HG03558 (cell line): ENCODE measurements around the gene ELSPBP1.
"Not testable (repeated sequence)": the region's sequence is repeated elsewhere in the genome, so short reads cannot be mapped to it uniquely, and the experiment has no call there.

ENCODE experiments used
- ATAC-seq: cut with Tn5 transposase; IDR thresholded peaks from one replicate; pipeline ENCODE4 v1.9.1; 2021; ENCODE audit warnings: moderate number of reproducible peaks; ENCODE audit not compliant: unreplicated experiment; ENCODE audit errors: extremely low read depth

ELSPBP1 gene

DNA sequence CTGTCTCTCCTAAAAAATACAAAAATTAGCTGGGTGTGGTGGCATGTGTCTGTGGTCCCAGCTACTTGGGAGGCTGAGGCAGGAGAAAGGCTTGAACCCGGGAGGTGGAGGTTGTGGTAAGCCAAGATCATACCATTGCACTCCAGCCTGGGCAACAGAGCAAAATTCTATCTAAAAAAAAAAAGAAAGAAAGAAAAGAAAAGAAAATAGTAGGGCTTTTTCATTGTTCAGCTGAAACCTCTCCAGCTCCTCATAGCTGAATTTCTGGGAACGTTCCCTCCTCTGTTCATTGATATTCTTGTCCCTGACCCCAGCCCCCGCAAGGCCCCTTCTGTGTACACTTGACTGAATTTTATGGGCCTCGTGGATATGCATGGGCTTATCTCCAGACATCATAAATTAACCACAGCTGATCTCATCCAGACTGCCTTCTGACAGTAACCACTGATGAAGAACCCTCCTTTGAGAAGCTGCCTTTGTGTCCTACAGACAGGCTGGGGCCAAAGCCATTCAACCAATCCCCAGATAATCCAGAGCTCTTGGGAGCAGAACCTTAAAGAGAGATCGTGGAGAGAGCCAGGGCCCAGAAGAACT lies at the start of gene ELSPBP1:
ELSPBP1 (plus strand) TSS at position 424 of the 594 bp plus-strand sequence. CDS start 14,036 bp downstream, outside the sequence.
- no peak for ATAC-seq

DNA sequence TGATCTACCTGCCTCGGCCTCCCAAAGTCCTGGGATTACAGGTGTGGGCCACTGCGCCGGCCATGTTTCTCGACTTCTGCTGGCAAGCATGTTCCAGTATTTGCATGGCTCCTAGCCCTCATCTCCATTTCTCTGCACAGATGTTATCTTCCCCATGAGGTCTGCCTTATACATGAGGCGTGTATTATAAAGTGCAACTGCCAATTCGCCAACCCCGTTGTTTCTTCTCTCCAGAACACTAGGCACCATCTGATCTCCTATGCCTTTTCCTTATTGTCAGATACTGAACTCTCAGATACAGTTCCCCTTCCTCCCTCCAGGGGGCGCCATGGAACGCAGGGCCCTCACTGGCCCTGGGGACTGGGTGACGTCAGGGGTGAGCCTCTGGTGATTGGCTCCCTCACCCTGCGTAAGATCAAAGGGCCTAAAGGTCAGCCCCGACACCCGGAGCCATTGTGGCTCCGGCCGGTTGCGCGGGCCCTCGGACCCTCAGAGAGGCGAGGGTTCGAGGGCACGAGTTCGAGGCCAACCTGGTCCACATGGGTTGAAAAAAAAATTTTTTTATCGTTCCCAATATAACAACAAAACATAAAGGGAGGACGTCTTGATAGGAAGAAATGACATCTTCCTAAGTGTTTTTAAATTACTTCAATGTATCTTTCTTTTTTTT lies 44.4 kb upstream of the ELSPBP1 start:
- ATAC-seq = not testable (repeated sequence)

DNA sequence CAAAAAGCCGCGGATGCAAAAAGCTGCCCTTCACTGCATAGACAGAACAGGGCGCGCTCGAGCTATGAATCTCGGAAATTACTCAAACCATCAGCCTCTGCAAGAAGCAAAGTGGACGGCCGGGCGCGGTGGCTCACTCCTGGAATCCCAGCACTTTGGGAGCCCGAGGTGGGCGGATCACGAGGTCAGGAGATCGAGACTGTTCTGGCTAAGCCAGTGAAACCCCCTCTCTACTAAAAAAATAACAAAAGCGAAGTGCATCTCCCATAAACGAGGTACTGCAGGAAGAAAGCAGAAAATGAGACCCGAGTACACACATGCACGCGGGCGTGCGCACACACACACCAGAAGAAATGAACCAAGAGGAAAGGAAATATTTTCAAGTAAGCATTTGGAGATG lies 42.3 kb upstream of the ELSPBP1 start:
- ATAC-seq = not testable (repeated sequence)

- ATAC-seq = not testable (repeated sequence)
Observed at GRCh38 chr19:47955936-47956335, 38.5 kb upstream of the ELSPBP1 start.

GRCh38 chr19:47973529-47973928 lies 20.9 kb upstream of the ELSPBP1 start:
- no peak for ATAC-seq

DNA sequence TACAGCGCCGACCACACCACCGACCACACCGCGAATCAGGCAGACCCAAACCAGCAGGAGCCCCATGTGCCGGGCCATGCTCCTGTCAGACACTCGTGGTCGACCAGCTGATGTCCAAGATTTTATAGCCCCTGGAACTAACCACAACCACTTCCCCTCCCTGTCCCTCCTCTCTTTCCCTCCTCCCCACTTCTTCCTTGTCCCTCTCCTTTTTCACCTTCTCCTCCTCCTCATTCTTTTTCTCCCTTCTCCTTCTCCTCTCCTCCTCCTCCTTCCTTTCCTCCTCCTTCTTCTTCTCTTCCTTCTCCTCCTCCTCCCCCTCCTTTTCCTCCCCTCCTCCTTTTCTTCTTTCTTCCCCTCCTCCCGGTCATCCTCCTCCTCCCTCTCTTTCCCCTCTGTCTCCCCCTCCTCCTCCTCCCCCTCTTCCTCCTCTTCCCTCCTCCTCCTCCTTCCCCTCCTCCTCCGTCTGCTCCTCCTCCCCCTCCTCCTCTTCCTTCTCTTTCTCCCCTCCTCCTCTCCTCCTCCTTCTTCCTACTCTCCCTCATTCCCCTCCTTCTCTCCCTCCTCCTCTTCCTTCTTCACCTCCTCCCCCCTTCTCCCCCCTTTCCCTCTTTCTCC lies 3.1 kb upstream of the ELSPBP1 start:
- no peak for ATAC-seq

DNA sequence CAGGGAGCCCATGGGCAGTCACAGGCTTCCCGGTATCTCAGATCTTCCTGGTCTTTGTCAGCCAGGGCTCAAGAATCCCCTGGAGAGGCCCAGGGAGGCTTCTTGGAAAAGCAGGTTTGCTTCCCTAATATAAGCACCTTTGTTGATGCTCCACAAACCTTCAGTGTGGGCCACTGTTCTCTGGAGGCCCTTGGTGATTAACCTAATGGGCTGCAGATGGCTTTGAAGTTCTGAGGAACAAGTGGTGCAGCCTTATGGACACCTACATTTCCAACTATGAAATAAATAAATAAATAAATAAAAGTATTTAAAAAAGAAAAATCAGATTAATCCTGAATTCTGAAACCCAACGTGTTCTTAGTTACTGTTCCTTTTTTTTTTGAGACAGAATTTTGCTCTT lies 2.4 kb upstream of the ELSPBP1 start, which contains the start of gene BSPH1:
BSPH1 (minus strand) TSS at position 101 of the 400 bp plus-strand sequence; CDS start at position 12, 89 bp downstream.
- ATAC-seq = no peak

GRCh38 chr19:47996230-47996727 lies 1.8 kb downstream of the ELSPBP1 start:
- no peak for ATAC-seq

DNA sequence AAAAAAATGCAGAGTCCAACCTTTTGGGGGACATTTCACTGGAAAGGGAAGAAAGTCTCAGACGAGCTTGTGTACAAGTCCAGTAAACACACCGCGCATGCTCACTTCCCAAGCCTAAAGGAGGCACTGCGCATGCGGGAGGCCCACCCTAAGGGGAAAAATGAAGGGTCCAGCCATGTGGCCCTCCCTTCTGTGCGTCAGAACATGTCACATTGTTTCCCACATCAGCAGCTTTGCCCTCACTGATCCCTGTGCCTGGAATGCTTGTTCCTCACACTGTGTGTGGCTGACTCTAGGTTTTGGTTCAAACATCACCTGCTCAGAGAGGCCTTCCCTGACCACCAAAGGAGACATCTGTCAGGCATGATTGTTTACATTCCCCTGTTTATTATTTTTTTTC lies 4.4 kb downstream of the ELSPBP1 start:
- no peak for ATAC-seq

GRCh38 chr19:48000846-48001245 lies 6.4 kb downstream of the ELSPBP1 start:
- no peak for ATAC-seq

GRCh38 chr19:48004236-48004635 lies 9.8 kb downstream of the ELSPBP1 start:
- ATAC-seq = no peak

DNA sequence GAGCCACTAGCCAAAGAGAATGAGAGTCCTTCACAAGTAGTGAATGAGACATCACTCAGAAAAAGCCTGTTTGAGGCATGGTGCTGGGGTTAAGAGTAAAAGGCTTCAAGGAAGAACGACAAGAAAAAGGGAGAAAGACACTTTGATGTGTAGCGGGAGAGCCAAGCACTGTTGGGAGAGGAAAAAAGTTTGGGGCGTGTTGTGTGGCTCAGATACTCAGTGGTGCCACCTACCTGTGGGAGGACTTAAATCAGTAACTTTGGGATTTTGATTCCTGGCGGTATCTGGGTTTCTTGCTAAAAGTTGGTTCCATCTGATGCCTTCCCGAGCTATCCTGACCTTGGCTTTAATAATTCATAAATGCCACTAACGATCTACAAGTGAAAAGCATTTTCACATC lies 12.3 kb downstream of the ELSPBP1 start:
- no peak for ATAC-seq

- no peak for ATAC-seq
Observed at GRCh38 chr19:48010932-48011758, 16.7 kb downstream of the ELSPBP1 start.

DNA sequence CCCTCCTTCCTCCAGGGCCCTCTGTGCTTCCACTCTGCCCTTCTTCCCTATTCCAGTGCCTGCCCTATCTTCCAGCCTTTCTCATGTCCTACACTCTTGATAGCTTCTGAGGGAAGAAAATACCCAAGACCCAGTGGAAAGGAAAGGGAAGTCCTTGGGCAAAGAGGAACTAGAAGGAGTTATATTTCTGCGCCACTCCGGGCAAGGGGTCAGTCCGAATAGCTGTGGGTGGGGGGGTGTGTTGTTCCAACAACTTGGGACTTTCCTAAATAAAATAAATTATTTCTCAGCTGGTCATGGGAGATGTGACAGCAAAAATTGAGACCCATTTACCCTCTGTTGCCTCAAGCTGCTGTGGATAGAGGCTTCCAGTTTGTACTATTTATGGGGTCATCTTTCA lies 26.3 kb downstream of the ELSPBP1 start:
- ATAC-seq = no peak

- no peak for ATAC-seq
Observed at GRCh38 chr19:48023011-48023410, 28.6 kb downstream of the ELSPBP1 start.

- no peak for ATAC-seq
Observed at GRCh38 chr19:48023518-48023917, 29.1 kb downstream of the ELSPBP1 start.

GRCh38 chr19:48025480-48025879 lies 31.0 kb downstream of the ELSPBP1 start:
- ATAC-seq = no peak

DNA sequence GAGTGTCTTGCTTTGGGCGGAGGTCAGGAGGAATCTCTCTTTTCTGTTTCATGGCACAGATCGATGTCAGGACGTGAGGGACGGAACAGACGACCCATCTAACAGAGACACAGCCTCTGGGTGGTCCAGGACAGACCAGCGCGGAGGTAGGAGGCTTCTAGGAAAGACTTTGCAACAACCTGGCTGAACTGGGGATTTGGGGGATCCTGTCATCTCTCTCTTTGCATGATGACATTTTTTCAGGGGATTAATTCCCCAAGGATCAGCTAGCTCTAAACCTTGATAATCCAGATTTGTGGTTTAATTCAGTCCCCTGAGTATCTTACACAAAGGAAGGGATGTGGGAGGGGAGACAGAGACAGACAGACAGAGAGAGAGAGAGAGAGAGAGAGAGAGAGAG lies 35.0 kb downstream of the ELSPBP1 start:
- no peak for ATAC-seq

DNA sequence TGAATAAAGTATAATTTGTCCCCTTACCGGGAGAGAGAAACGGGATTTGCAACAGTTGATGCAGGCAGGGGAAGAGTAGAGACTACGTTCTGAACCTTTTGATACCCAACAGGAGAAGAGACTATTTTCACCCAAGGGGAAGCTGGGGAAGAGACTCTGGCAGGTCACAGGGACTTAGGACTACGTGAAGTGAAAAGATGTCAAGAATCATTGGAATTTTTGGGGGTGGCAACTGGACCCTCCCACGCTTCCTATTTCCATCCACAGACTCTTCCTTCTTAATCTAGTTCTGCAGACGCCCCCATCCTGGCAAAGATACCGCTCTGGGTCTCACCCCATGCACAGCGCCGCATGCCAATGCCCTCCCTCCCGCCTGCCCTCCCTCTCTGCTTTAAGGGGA lies 35.6 kb downstream of the ELSPBP1 start:
- ATAC-seq = no peak

- no peak for ATAC-seq
Observed at GRCh38 chr19:48033604-48034003, 39.2 kb downstream of the ELSPBP1 start.
